Caco-2 (cell line): ENCODE measurements around the gene GRM7. TPM values are rescaled to one million over a fixed set of nuclear protein-coding genes. Genes with fewer than 3 reads are reported as not detected.

Experiments
- BruUV-seq: library from RNA; stranded (reverse); fragments of 400-500 nt; replicated peaks from 2 replicates; lab custom pipeline; 2021; lab: Mats Ljungman, UMichigan
- CTCF ChIA-PET: fragments of 300-600 bp; sonication (Branson Sonifier 250); formaldehyde crosslinking; loops from one replicate; lab custom pipeline; 2022; ENCODE audit warnings: antibody characterized with exemption; lab: Charles Lee
- POLR2A ChIA-PET: fragments of 300-600 bp; sonication (Branson Sonifier 250); formaldehyde crosslinking; loops from one replicate; lab custom pipeline; 2022; ENCODE audit warnings: antibody characterized with exemption; lab: Charles Lee
- DNase-seq, 2 experiments: peaks; one replicate each; pipeline versions ENCODE4 v3.0.0 to v3.0.0-alpha.2; 2020 to 2022
- H3K27me3 ChIP-seq: replicated peaks from 2 replicates; pipeline ENCODE4 v1.6.0; 2011; ENCODE audit warnings: low read length; ENCODE audit not compliant: control insufficient read depth, insufficient read depth
- H3K36me3 ChIP-seq: 2 replicates; pipeline ENCODE4 v1.5.1; 2011; ENCODE audit warnings: low read length; ENCODE audit not compliant: control insufficient read depth, insufficient read depth
- H3K4me1 ChIP-seq: fragments of 250-450 bp; sonication (Bioruptor Pico); 2 replicates; pipeline ENCODE4 v1.5.1; 2020; ENCODE audit warnings: mild to moderate bottlenecking
- H3K4me3 ChIP-seq: 2 replicates; pipeline ENCODE4 v1.5.1; 2011; ENCODE audit warnings: low read depth, mild to moderate bottlenecking, control low read depth, low read length
- H3K9me3 ChIP-seq: fragments of 250-450 bp; sonication (Bioruptor Pico); 2 replicates; pipeline ENCODE4 v1.5.1; 2020; ENCODE audit warnings: mild to moderate bottlenecking, moderate library complexity
- H3K27ac Mint-ChIP-seq: one replicate; pipeline ENCODE4 v1.8.0; 2022; ENCODE audit warnings: mixed read lengths; ENCODE audit not compliant: unreplicated experiment
- H3K27me3 Mint-ChIP-seq: one replicate; pipeline ENCODE4 v1.8.0; 2022; ENCODE audit warnings: mixed read lengths; ENCODE audit not compliant: insufficient read depth, unreplicated experiment
- H3K36me3 Mint-ChIP-seq: one replicate; pipeline ENCODE4 v1.8.0; 2022; ENCODE audit warnings: mild to moderate bottlenecking, mixed read lengths; ENCODE audit not compliant: insufficient read depth, unreplicated experiment
- H3K4me1 Mint-ChIP-seq: one replicate; pipeline ENCODE4 v1.8.0; 2022; ENCODE audit warnings: low read depth, mixed read lengths; ENCODE audit not compliant: unreplicated experiment
- H3K4me3 Mint-ChIP-seq: one replicate; pipeline ENCODE4 v1.8.0; 2022; ENCODE audit warnings: mild to moderate bottlenecking, moderate library complexity, mixed read lengths; ENCODE audit not compliant: unreplicated experiment
- H3K9me3 Mint-ChIP-seq: one replicate; pipeline ENCODE4 v1.8.0; 2022; ENCODE audit warnings: mixed read lengths; ENCODE audit not compliant: unreplicated experiment
- CTCF ChIP-seq, 2 experiments: fragments of 200-600 bp in 1 of 2; IDR thresholded peaks; 1 replicate in 1 of 2; 2 replicates in 1 of 2; pipeline versions ENCODE4 v1.5.1 to v1.8.0; 2011 to 2022; ENCODE audit warnings: antibody characterized with exemption in 1 of 2, control low read depth in 1 of 2, inconsistent platforms in 1 of 2, low read depth in 1 of 2, low read length in 1 of 2, mild to moderate bottlenecking in 1 of 2, moderate library complexity in 1 of 2; ENCODE audit not compliant: insufficient read depth in 1 of 2, severe bottlenecking in 1 of 2, unreplicated experiment in 1 of 2
- intact Hi-C: fragments of 100-400 bp; cut with micrococcal nuclease; formaldehyde crosslinking; loops from one replicate; pipeline ENCODE4 v1.10.0; 2022; ENCODE audit not compliant: unreplicated experiment
- total RNA-seq: library from RNA; stranded (reverse); gene quantifications from 2 replicates; pipeline ENCODE4 v1.2.3, GENCODE V29; 2022

GRM7 gene
- total RNA-seq, 1 experiment from 2014 or later, result not detected

DNA sequence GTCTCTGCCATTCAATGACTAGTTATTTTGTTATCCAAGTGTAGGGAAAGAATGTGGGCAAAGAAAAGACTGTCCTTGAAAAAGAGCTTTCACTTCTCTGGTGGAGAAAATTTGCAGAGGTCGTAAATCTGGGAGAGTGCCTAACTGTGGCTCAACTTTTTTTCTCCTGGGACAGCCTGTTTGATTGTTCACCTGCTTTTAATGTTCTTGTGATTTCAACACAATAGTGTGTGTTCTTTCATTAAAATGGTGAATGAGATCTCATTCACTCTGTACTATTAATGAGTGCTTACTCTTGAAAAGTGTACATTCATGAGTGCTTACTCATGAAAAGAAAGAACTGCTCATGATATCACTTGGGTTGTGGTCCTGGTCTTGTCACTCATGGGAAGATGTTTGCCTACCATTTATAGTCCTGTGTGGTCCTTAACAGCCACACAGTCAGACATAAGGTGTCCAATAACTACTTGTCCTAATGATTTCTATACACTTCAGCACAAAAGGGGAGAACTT is 567.3 kb downstream of the GRM7 start:
- DNase-seq, result no peak
- BruUV-seq, result no TSS peak
- 0 out of 2 replicates have a peak, but pooled peaks cover 2% of the 10 kb centered on the region for H3K9me3 ChIP-seq
- H3K27me3 ChIP-seq, result no peaks in the 10 kb centered on the region
- intact Hi-C loops, result no loop called here
- no peak for TF ChIP-seq CTCF (IDR thresholded peaks at IDR 0.05; ENCODE audit: insufficient read depth in 1 of 2, low read depth in 1 of 2, low read length in 1 of 2, severe bottlenecking in 1 of 2, unreplicated experiment in 1 of 2)
- Mint-ChIP-seq H3K9me3 (peaks cover 10% of the 10 kb centered on the region), H3K4me1 (no peaks in the 10 kb centered on the region), H3K27ac (no peak overlapping the region), H3K36me3 (no peaks in the 10 kb centered on the region), H3K27me3 (peaks cover 5% of the 10 kb centered on the region), H3K4me3 (no peak overlapping the region)
- CTCF ChIA-PET, result no interaction called here
- no peaks in the 10 kb centered on the region for H3K36me3 ChIP-seq
- POLR2A ChIA-PET, result no interaction called here
- H3K4me1 ChIP-seq, result no peaks in the 10 kb centered on the region
- no peak overlapping the region for H3K4me3 ChIP-seq

GRCh38 chr3:7432610-7433009 is 571.7 kb downstream of the GRM7 start:
- Histone ChIP-seq H3K4me1 (no peaks in the 10 kb centered on the region), H3K27me3 (no peaks in the 10 kb centered on the region), H3K4me3 (no peak overlapping the region), H3K9me3 (0 out of 2 replicates have a peak, but pooled peaks cover 2% of the 10 kb centered on the region), H3K36me3 (no peaks in the 10 kb centered on the region)
- Mint-ChIP-seq H3K36me3 (no peaks in the 10 kb centered on the region), H3K27me3 (peaks cover 5% of the 10 kb centered on the region), H3K9me3 (peaks cover 25% of the 10 kb centered on the region), H3K27ac (no peak overlapping the region), H3K4me3 (no peak overlapping the region), H3K4me1 (no peaks in the 10 kb centered on the region)
- no peak for DNase-seq
- intact Hi-C loops, result no loop called here
- BruUV-seq, result no TSS peak
- POLR2A ChIA-PET, result no interaction called here
- no peak for TF ChIP-seq CTCF (IDR thresholded peaks at IDR 0.05; ENCODE audit: insufficient read depth in 1 of 2, low read depth in 1 of 2, low read length in 1 of 2, severe bottlenecking in 1 of 2, unreplicated experiment in 1 of 2)
- CTCF ChIA-PET, result no interaction called here

DNA sequence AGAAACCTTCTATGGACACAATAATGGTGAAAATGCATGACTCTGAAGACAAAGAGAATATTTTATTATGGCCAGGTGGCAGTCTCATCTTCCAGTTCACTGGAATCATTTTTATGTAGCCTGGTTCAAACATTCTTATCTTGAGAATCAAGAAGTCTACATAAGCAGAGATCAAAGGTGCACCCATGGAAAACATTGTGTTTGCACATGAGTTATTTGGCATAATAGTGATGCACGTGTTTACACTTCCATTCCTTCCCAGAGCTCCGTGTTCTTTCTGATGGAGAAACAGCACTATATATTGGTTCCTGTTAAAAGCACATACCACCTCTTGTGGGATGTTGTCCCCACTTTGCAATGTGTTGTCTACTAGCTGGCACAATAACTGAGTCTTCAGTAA is 572.2 kb downstream of the GRM7 start:
- H3K36me3 ChIP-seq, result no peaks in the 10 kb centered on the region
- H3K9me3 Mint-ChIP-seq, result peaks cover 30% of the 10 kb centered on the region
- H3K4me3 Mint-ChIP-seq, result no peak overlapping the region
- no peaks in the 10 kb centered on the region for H3K4me1 ChIP-seq
- POLR2A ChIA-PET, result no interaction called here
- TF ChIP-seq CTCF (IDR thresholded peaks at IDR 0.05; ENCODE audit: insufficient read depth in 1 of 2, low read depth in 1 of 2, low read length in 1 of 2, severe bottlenecking in 1 of 2, unreplicated experiment in 1 of 2), result no peak
- H3K36me3 Mint-ChIP-seq, result no peaks in the 10 kb centered on the region
- DNase-seq, result no peak
- no peak overlapping the region for H3K27ac Mint-ChIP-seq
- intact Hi-C loops, result no loop called here
- H3K4me3 ChIP-seq, result no peak overlapping the region
- 0 out of 2 replicates have a peak, but pooled peaks cover 2% of the 10 kb centered on the region for H3K9me3 ChIP-seq
- H3K4me1 Mint-ChIP-seq, result no peaks in the 10 kb centered on the region
- peaks cover 9% of the 10 kb centered on the region for H3K27me3 Mint-ChIP-seq
- H3K27me3 ChIP-seq, result no peaks in the 10 kb centered on the region
- no TSS peak for BruUV-seq
- CTCF ChIA-PET, result no interaction called here
